LNCaP clone FGC (cell line): ENCODE results near the gene POU5F1.
"Not testable (repeated sequence)": the region's sequence is repeated elsewhere in the genome, so short reads cannot be mapped to it uniquely, and the experiment has no call there.

Experiments
- DNase-seq: peaks from one replicate; pipeline ENCODE4 v3.0.0-alpha.2; 2011; ENCODE audit warnings: low read depth
- H3K4me3 ChIP-seq: 2 replicates; pipeline ENCODE4 v1.5.1; 2011; ENCODE audit warnings: mild to moderate bottlenecking, low read depth, low read length, control low read depth
- CTCF ChIP-seq: IDR thresholded peaks from 2 replicates; pipeline ENCODE4 v1.5.1; 2012; ENCODE audit warnings: mild to moderate bottlenecking; ENCODE audit not compliant: control insufficient read depth, insufficient read depth; ENCODE audit errors: extremely low read depth

The POU5F1 gene

GRCh38 chr6:31170600-31170881, at the start of gene POU5F1:
TSS of gene POU5F1 (minus strand) at chr6:31170682. CDS start at chr6:31170620, 62 bp downstream.
- DNase-seq: no peak
- no peak for TF ChIP-seq CTCF
- no peak within 1 kb of the TSS for H3K4me3 ChIP-seq

GRCh38 chr6:31216208-31216898, 45.9 kb upstream of the POU5F1 start:
- no peak overlapping the region for H3K4me3 ChIP-seq
- TF ChIP-seq CTCF: no peak
- DNase-seq: no peak

GRCh38 chr6:31215216-31215615, 44.7 kb upstream of the POU5F1 start:
- H3K4me3 ChIP-seq, DNase-seq: not testable (repeated sequence)

GRCh38 chr6:31214516-31214915, 44.0 kb upstream of the POU5F1 start:
- H3K4me3 ChIP-seq: no peak overlapping the region
- no peak for TF ChIP-seq CTCF
- no peak for DNase-seq

GRCh38 chr6:31210741-31211532, 40.5 kb upstream of the POU5F1 start:
- DNase-seq: no peak
- H3K4me3 ChIP-seq: no peak overlapping the region
- no peak for TF ChIP-seq CTCF

GRCh38 chr6:31210123-31210522, 39.6 kb upstream of the POU5F1 start:
- DNase-seq: no peak
- no peak overlapping the region for H3K4me3 ChIP-seq
- TF ChIP-seq CTCF: no peak; the same call in 1 of the 2 replicates

- DNase-seq: no peak
- no peak for TF ChIP-seq CTCF
These were observed 38.7 kb upstream of the POU5F1 start for GRCh38 chr6:31209137-31209536.

More at GRCh38 chr6:31209137-31209536, 38.7 kb upstream of the POU5F1 start:
- H3K4me3 ChIP-seq: no peak overlapping the region
